Measurements from ENCODE around the gene SLC25A24. TPM values are rescaled to one million over a fixed set of nuclear protein-coding genes. Genes with fewer than 3 reads are reported as not detected.

The SLC25A24 gene
- total and polyA plus RNA-seq, 9 of the 15 experiments (the other 6 are each of a cell fraction or from before 2014, with no cell fraction given): 6.9 to 34.9 (median 25.4) TPM

DNA sequence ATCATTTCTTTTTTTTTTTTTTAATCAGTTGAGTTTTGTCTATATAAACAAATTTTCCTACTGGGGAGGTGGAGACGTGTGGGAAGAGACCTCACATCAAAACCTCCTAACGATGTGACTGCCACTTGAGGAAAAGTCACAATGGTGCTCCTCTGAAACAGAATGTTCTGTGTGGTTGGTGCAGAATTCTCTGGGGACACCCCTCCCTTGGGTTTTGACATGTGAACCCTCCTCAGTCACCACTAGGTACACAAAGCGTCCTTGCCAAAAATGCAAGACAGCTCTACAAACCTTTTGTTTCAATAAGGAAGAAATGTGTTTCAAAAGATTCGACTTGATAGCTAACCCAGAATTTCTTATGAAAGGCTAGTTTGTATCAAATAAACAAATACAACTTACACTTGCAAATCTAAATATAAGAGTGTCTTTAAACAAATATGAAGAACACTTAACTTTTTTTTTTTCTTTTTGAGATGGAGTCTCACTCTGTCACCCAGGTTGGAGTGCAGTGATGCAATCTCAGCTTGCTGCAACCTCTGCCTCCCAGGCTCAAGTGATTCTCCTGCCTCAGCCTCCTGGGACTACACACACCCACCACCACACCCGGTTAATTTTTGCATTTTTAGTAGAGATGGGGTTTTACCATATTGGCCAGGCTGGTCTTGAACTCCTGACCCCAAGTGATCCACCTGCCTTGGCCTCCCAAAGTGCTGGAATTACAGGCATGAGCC, 9.3 kb downstream of the SLC25A24 start (continued):
- no peak for TF ChIP-seq NR2C2 (CRISPR knock-in tag; IDR thresholded peaks at IDR 0.05)
- TF ChIP-seq NR2C2 (tag; IDR thresholded peaks at IDR 0.05): no peak
- TF ChIP-seq NCOA2 (IDR thresholded peaks at IDR 0.05; ENCODE audit: partially characterized antibody in 2 of 2): no peak

DNA sequence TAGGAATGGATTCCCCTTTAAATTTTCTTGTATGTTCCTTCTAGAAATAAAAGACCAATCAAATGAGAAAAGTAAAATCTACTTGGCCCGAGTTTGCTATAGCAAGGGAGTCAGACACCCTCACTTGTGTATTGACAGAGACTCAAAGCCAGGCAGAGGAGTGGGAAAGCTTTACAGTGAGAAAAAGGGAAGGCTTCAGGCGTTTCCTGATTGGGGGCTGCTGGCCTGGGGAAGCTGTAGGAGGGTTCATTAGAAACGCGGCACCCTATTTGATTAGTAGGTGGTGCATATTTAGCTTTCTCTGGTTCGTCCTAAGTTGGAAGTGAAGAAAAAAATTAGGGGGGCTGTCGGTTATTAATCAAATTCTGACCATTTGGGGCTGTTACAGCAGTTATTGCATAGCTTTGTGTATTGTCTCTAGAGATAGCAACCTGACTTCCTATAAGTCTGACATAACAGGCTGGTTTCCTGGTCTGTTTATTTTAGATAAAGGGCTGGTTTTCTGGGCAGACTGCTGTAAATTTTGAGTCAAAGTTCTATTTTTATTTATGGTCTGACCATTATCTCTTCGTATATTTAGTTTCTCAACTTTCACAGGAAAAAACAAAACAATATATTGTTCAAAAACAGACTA, 10.0 kb downstream of the SLC25A24 start:
- Histone ChIP-seq H3K4me2 (ENCODE audit: insufficient read depth, low read length) (no peak overlapping the region), H3K9me3 (replicated peaks; ENCODE audit: control insufficient read depth, insufficient read depth, low read depth, low read length) (peaks cover 17% of the 10 kb centered on the region), H3K79me2 (ENCODE audit: control insufficient read depth, insufficient read depth, low read length) (no peaks in the 10 kb centered on the region), H3K27ac (ENCODE audit: extremely low read depth, low read depth, low read length) (no peak overlapping the region), H3K4me3 (no peak overlapping the region), H3K9me1 (ENCODE audit: control insufficient read depth, insufficient read depth, low read length) (no peaks in the 10 kb centered on the region), H3K4me1 (replicated peaks in 1 of 2; ENCODE audit: control insufficient read depth in 2 of 2, insufficient read depth in 2 of 2, low read length in 2 of 2) (no peaks in the 10 kb centered on the region), H3K36me3 (ENCODE audit: control insufficient read depth, insufficient read depth, low read length) (peaks cover 25% of the 10 kb centered on the region; the same call in 2 of the 3 replicates), H2AFZ (ENCODE audit: low read depth, low read length) (no peak overlapping the region), H3K9ac (ENCODE audit: insufficient read depth in 1 of 2, low read depth in 2 of 2, low read length in 2 of 2) (no peak overlapping the region), H4K20me1 (replicated peaks; ENCODE audit: control insufficient read depth, insufficient read depth, low read length) (no peaks in the 10 kb centered on the region), H3K27me3 (ENCODE audit: control insufficient read depth in 2 of 2, insufficient read depth in 2 of 2, low read length in 2 of 2) (no peaks in the 10 kb centered on the region)
- intact Hi-C loops (cut with micrococcal nuclease) (no loop called here), in situ Hi-C loops (cut with MboI) (no loop called here)
- peak; percentile 40 to 65 (median 52) for DNase-seq (ENCODE audit: extremely low read depth in 1 of 4, low spot score in 3 of 4)
- ATAC-seq: no peak
- no TSS peak for BruUV-seq (replicated peaks)
- peak; percentile 6 for FAIRE-seq
- 29% methylated on average over 7 of the region's 7 CpGs for WGBS (ENCODE audit: insufficient coverage, low coverage, missing lambda C conversion rate)
- CTCF ChIA-PET (ENCODE audit: low intra/inter-chr PET ratio): no interaction called here
- POLR2A ChIA-PET: interaction anchor here (0.6 to 2.6 kb wide), 2 partner anchors 10 to 12 kb away, joined by 3 to 10 read pairs; partner anchors contain the start of gene SLC25A24
- TF ChIP-seq NCOA4 (IDR thresholded peaks at IDR 0.05; ENCODE audit: partially characterized antibody) (no peak), RBM22 (IDR thresholded peaks at IDR 0.05; ENCODE audit: low read depth, low read length, poor library complexity, severe bottlenecking) (no peak), CBFA2T2 (conservative IDR thresholded peaks at IDR 0.05) (peak; percentile 76), SUPT5H (IDR thresholded peaks at IDR 0.05) (no peak), ZNF263 (CRISPR knock-in tag; IDR thresholded peaks at IDR 0.05; ENCODE audit: borderline replicate concordance) (no peak), RBM14 (IDR thresholded peaks at IDR 0.05; ENCODE audit: borderline replicate concordance, insufficient read depth, low read depth, low read length) (no peak), ZNF143 (CRISPR knock-in tag; IDR thresholded peaks at IDR 0.05) (no peak), EP300 (IDR thresholded peaks at IDR 0.05; ENCODE audit: low read length) (peak; percentile 12; the same call in 1 of the 2 replicates), ZNF121 (CRISPR knock-in tag; conservative IDR thresholded peaks at IDR 0.05) (no peak), ZNF79 (CRISPR knock-in tag; IDR thresholded peaks at IDR 0.05; ENCODE audit: low read depth) (no peak)
- TF ChIP-seq, protein P1, sequence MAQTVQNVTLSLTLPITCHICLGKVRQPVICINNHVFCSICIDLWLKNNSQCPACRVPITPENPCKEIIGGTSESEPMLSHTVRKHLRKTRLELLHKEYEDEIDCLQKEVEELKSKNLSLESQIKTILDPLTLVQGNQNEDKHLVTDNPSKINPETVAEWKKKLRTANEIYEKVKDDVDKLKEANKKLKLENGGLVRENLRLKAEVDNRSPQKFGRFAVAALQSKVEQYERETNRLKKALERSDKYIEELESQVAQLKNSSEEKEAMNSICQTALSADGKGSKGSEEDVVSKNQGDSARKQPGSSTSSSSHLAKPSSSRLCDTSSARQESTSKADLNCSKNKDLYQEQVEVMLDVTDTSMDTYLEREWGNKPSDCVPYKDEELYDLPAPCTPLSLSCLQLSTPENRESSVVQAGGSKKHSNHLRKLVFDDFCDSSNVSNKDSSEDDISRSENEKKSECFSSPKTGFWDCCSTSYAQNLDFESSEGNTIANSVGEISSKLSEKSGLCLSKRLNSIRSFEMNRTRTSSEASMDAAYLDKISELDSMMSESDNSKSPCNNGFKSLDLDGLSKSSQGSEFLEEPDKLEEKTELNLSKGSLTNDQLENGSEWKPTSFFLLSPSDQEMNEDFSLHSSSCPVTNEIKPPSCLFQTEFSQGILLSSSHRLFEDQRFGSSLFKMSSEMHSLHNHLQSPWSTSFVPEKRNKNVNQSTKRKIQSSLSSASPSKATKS (CRISPR knock-in tag; IDR thresholded peaks at IDR 0.05): no peak
- TF ChIP-seq, protein P2, sequence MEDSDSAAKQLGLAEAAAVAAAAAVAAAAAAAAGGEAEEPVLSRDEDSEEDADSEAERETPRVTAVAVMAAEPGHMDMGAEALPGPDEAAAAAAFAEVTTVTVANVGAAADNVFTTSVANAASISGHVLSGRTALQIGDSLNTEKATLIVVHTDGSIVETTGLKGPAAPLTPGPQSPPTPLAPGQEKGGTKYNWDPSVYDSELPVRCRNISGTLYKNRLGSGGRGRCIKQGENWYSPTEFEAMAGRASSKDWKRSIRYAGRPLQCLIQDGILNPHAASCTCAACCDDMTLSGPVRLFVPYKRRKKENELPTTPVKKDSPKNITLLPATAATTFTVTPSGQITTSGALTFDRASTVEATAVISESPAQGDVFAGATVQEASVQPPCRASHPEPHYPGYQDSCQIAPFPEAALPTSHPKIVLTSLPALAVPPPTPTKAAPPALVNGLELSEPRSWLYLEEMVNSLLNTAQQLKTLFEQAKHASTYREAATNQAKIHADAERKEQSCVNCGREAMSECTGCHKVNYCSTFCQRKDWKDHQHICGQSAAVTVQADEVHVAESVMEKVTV (CRISPR knock-in tag; IDR thresholded peaks at IDR 0.05): no peak
- TF ChIP-seq, protein P3, sequence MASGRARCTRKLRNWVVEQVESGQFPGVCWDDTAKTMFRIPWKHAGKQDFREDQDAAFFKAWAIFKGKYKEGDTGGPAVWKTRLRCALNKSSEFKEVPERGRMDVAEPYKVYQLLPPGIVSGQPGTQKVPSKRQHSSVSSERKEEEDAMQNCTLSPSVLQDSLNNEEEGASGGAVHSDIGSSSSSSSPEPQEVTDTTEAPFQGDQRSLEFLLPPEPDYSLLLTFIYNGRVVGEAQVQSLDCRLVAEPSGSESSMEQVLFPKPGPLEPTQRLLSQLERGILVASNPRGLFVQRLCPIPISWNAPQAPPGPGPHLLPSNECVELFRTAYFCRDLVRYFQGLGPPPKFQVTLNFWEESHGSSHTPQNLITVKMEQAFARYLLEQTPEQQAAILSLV (tag; IDR thresholded peaks at IDR 0.05): no peak

All from K562 (cell line).